IPS DF 6.9 (cell line): ENCODE measurements around the gene MCC.

Experiments used
- DNase-seq: peaks from one replicate; pipeline ENCODE4 v3.0.0-alpha.2; 2013; ENCODE audit warnings: low read depth, low spot score
- H3K27ac ChIP-seq: one replicate; pipeline ENCODE4 v1.5.1; 2013; ENCODE audit warnings: low read length, control low read depth
- H3K27me3 ChIP-seq: 2 replicates; pipeline ENCODE4 v1.6.1; 2013; ENCODE audit warnings: mild to moderate bottlenecking, low read length; ENCODE audit not compliant: control insufficient read depth, insufficient read depth
- H3K36me3 ChIP-seq: 2 replicates; pipeline ENCODE4 v1.6.1; 2013; ENCODE audit warnings: low read length; ENCODE audit not compliant: control insufficient read depth, insufficient read depth
- H3K4me1 ChIP-seq: 2 replicates; pipeline ENCODE4 v1.6.1; 2013; ENCODE audit warnings: low read length; ENCODE audit not compliant: control insufficient read depth, insufficient read depth
- H3K4me3 ChIP-seq: 2 replicates; pipeline ENCODE4 v1.5.1; 2013; ENCODE audit warnings: mild to moderate bottlenecking, low read length
- H3K9me3 ChIP-seq: 2 replicates; pipeline ENCODE4 v1.6.1; 2013; ENCODE audit warnings: low read length, inconsistent platforms; ENCODE audit not compliant: control insufficient read depth, insufficient read depth
- WGBS: extraction: QIAGEN DNeasy Blood & Tissue Kit; methylation state at CpG from one replicate; pipeline ENCODE4 v1.1.7; 2013; ENCODE audit warnings: mixed read lengths, missing lambda C conversion rate; ENCODE audit not compliant: insufficient read length, insufficient coverage; 5-methylcytosine and 5-hydroxymethylcytosine counted together

MCC gene

DNA sequence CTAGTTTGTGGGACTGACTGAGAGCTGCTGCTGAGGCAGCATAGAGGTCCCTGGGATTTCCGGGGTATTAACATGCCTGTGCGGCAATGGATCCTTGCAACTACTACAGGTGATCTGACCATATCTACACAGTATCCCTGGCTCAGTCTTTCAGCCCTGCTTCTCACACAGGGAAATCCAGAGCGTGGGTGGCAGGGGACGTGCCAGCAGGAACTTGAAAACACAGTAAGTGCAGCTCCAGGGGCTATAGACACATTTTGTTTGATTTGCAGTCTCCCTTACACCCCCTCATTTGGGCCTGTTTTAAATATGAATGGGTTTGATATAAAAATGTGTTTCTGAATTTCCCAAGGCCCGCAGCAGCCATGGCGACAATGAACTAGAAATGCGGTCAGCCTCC lies 302.2 kb downstream of the MCC start:
- Histone ChIP-seq H3K4me3 (no peak overlapping the region), H3K36me3 (no peaks in the 10 kb centered on the region), H3K4me1 (peaks cover 4% of the 10 kb centered on the region), H3K27ac (no peak overlapping the region), H3K9me3 (no peaks in the 10 kb centered on the region), H3K27me3 (no peaks in the 10 kb centered on the region)
- DNase-seq: no peak
- WGBS: no CpG with 5 or more reads among the region's 7 CpGs

DNA sequence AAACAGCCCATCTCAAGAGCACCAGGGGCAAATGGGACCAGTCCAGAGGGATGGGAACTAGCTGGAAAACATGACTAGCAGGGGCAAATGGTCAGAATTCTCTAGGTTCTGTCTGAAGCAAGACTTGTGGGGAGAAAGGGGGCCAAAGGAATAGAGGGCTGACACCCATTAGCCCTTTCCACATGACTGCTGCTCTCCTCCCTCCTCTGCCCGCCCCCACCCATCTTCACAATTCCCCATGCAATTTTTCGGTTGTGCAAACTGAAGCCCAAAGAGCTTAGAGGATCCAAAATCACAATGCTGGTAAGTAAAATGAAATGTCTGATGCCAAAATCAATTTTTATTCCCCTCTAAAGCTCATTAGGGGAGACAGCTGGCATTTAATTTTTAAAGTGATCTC lies 304.6 kb downstream of the MCC start:
- DNase-seq: no peak
- no CpG with 5 or more reads among the region's 2 CpGs for WGBS
- H3K27ac ChIP-seq: no peak overlapping the region
- peaks cover 7% of the 10 kb centered on the region for H3K4me1 ChIP-seq
- H3K4me3 ChIP-seq: no peak overlapping the region
- no peaks in the 10 kb centered on the region for H3K27me3 ChIP-seq
- H3K9me3 ChIP-seq: no peaks in the 10 kb centered on the region
- H3K36me3 ChIP-seq: no peaks in the 10 kb centered on the region

DNA sequence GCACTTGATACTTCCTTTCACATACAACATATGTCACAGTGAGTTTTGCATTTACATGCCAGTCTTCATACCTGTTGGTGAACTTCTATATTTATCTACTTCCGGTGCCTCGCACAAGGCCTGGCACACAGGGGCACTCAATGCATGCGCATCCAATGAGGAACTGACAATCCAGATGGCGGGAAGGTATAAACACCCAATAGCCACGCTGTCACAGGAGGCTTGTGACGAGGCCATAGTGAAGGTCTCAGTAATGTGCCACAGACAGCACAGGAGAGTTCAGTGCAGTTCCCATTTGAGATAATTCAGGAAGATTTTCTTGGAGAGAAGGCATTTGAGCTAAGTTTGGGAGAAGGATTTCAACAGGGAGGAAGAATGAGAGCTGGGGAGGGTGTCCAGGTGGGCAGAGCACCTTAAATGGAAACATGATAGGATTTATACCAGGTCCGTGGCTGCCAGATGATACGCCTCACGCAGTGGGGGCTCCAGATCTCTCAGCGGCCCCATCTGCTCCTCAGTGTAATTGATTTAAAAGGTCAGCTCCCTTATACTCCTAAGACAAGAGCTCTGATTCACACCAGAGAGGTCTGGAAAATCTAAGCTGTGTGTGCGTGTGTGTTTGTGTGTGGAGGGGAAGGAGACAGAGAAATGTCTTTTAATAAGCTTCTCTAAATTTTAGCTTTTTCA lies 305.5 kb downstream of the MCC start:
- no peak overlapping the region for H3K27ac ChIP-seq
- H3K4me3 ChIP-seq: no peak overlapping the region
- H3K27me3 ChIP-seq: no peaks in the 10 kb centered on the region
- peaks cover 7% of the 10 kb centered on the region for H3K4me1 ChIP-seq
- no peaks in the 10 kb centered on the region for H3K36me3 ChIP-seq
- DNase-seq: no peak
- no CpG with 5 or more reads among the region's 11 CpGs for WGBS
- no peaks in the 10 kb centered on the region for H3K9me3 ChIP-seq

DNA sequence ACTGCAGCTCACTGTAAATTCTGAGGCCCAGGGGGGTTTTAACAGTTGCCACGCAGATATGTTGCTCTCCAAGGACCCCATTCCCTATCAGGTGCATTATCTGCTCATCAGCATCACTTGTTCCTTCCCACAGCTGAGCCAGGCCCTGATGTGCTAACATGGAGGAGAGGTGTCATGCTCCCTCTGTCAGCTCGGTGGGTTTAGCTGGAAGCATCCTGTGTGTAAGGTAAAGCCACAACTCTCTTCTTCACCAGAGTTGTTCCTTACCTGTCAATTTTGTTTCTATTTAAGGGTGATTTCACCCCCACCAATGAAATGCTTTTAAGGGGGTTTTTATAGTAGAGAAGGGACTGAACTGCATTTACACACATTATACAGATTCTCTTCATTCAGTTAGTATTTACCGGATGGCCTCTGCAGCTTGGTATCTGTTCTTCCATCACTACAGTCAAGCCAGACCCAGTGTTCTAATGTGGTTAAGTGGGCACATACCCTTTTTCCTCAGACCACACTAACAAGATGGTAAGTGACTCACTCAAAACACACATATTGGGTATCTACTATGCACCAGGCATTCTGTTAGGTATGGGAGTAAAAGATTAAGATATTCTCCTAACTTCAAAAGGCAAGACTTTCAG lies 306.3 kb downstream of the MCC start:
- Histone ChIP-seq H3K27me3 (no peaks in the 10 kb centered on the region), H3K27ac (no peak overlapping the region), H3K4me3 (no peak overlapping the region), H3K4me1 (peaks cover 7% of the 10 kb centered on the region), H3K36me3 (no peaks in the 10 kb centered on the region), H3K9me3 (no peaks in the 10 kb centered on the region)
- no peak for DNase-seq
- no CpG with 5 or more reads among the region's 3 CpGs for WGBS

DNA sequence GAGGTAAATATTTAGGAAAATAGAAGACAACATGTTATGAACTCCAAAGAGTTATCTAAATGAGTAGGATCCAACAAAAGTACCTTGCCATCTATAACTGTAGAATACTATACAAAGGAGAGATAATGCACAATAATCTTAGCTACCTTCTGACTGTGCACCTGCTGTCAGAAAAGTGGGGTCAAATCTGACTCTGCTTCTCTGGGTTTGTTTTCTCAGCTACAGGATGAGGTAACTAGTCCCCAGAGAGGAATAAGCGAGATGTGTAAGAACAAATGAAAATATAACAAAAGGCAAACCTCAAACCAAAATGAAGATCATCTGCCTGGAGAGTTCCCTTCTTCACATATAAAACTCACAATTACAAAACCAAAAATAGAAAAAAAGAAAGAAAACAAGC lies 306.8 kb downstream of the MCC start:
- DNase-seq: no peak
- no peaks in the 10 kb centered on the region for H3K27me3 ChIP-seq
- peaks cover 7% of the 10 kb centered on the region for H3K4me1 ChIP-seq
- H3K36me3 ChIP-seq: no peaks in the 10 kb centered on the region
- H3K27ac ChIP-seq: no peak overlapping the region
- no peaks in the 10 kb centered on the region for H3K9me3 ChIP-seq
- no peak overlapping the region for H3K4me3 ChIP-seq
- WGBS: no CpG with 5 or more reads among the region's 1 CpG

DNA sequence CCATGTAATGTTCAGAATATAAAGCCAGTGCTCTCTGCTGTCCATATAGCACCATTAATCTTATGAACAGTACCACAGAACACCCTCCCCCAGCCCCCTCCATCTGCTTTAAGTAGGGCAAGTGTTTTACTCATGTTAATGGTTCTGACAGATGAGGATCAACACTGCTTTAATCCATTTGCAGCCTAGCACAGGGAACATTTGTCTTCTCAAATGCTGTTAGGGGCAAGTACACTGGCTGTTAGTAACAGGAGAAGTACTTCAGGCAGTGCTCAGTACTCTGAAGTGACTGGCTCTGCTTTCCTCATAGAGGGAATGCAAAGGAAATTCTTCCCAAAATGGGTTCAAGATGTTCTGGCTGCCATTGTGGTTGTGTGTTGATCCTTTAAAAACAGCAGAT lies 309.1 kb downstream of the MCC start:
- H3K27ac ChIP-seq: no peak overlapping the region
- H3K4me1 ChIP-seq: peaks cover 5% of the 10 kb centered on the region; the same call in 1 of the 2 replicates
- no peaks in the 10 kb centered on the region for H3K36me3 ChIP-seq
- DNase-seq: no peak
- no peaks in the 10 kb centered on the region for H3K27me3 ChIP-seq
- no peaks in the 10 kb centered on the region for H3K9me3 ChIP-seq
- no peak overlapping the region for H3K4me3 ChIP-seq

DNA sequence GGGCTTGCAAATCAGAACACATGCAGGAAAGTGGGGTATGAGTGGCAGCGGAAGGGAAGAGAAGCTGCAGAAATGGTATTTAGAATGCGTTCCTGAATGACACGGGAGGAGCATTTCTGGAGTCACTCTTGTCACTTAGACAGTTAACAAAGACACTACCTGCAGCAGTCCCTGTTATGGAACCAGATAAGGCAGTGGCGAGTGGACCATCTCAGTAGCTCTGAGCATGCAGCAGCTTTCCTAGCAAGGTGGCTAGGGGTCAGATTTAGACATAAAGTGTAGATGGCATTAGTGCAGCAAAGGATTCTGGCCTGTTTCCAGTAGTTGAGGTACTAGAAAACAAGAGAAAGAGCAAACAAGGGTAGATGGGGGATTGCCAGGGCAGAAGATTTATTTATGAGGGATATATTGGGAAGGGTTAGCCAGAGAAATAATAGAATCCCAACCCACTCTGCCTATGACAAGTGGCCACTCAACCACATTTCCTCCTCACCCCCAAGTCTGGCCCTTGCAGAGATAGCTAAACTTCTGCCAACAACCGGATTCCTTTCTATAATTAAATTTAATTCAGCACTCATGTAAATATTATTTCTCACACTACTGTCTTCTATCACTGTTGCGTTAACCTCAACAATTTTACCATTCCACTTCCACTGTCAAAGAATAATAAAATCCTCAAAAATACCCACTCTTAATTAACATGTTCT lies 310.0 kb downstream of the MCC start:
- 100% methylated on average over 1 of the region's 6 CpGs for WGBS
- H3K9me3 ChIP-seq: no peaks in the 10 kb centered on the region
- no peak overlapping the region for H3K4me3 ChIP-seq
- no peaks in the 10 kb centered on the region for H3K36me3 ChIP-seq
- no peaks in the 10 kb centered on the region for H3K27me3 ChIP-seq
- H3K27ac ChIP-seq: no peak overlapping the region
- H3K4me1 ChIP-seq: peaks cover 3% of the 10 kb centered on the region; the same call in 1 of the 2 replicates
- DNase-seq: no peak

DNA sequence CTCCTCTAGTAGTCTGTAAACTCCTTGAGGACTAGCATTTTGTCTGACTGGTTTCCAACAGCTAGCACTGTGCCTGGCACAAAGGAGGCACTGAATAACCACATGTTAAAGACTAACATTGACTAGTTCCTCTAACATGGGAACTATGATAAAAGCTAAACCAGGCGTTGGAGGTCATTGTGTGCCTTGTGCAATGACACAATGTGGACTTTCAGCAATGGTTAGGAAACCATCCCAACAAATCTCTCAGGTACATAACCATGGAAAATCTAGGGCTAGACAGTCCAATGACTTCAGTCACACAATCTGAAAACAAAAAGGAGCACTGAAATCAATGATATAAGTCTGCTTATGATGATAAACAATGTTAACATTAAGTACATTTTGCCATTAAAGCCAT lies 311.0 kb downstream of the MCC start:
- no peaks in the 10 kb centered on the region for H3K27me3 ChIP-seq
- no peaks in the 10 kb centered on the region for H3K9me3 ChIP-seq
- H3K36me3 ChIP-seq: no peaks in the 10 kb centered on the region
- no CpG with 5 or more reads among the region's 1 CpG for WGBS
- H3K4me1 ChIP-seq: peaks cover 3% of the 10 kb centered on the region; the same call in 1 of the 2 replicates
- H3K4me3 ChIP-seq: no peak overlapping the region
- H3K27ac ChIP-seq: no peak overlapping the region
- no peak for DNase-seq

DNA sequence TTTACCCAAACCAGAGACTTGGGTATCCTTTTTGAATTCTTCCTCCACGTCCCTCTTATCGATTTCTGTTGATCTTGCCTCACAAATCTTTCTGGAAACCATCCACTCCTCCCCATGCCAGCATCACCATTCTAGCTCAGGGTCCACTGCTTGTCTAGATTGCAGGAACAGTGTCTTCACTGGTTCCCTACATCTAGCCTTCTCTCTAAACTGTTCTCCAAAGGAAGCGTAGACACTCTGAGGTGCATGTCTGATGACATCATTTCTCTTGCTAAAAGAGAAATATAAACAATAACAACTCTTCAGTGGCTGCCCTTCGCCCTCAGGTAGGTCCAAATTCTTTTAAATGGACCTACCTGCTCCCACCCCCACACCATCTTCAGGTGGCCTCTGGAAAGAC lies 311.5 kb downstream of the MCC start:
- peaks cover 3% of the 10 kb centered on the region; the same call in 1 of the 2 replicates for H3K4me1 ChIP-seq
- WGBS: no CpG with 5 or more reads among the region's 4 CpGs
- no peaks in the 10 kb centered on the region for H3K9me3 ChIP-seq
- H3K36me3 ChIP-seq: no peaks in the 10 kb centered on the region
- DNase-seq: no peak
- no peak overlapping the region for H3K27ac ChIP-seq
- no peak overlapping the region for H3K4me3 ChIP-seq
- no peaks in the 10 kb centered on the region for H3K27me3 ChIP-seq

DNA sequence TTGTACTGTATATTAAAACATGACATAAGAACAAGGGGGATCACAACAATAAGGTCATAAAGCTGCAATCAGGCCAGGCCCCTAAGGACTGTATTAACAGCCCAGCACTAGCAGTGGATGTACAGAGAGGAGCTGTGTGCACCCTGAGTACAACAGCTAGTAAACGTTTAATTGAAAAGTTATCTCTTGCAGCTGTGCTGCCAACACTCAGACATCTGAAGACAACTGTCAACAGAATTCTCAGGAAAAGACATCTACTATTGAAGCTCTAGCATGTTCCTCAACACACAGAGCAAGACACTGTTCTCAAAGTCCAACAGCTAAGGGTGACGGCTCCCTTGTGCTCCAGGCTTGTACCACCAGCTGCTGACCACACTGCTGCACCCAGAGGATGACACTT lies 312.1 kb downstream of the MCC start:
- Histone ChIP-seq H3K9me3 (no peaks in the 10 kb centered on the region), H3K36me3 (no peaks in the 10 kb centered on the region), H3K4me1 (peaks cover 3% of the 10 kb centered on the region; the same call in 1 of the 2 replicates), H3K4me3 (no peak overlapping the region), H3K27me3 (no peaks in the 10 kb centered on the region), H3K27ac (no peak overlapping the region)
- WGBS: no CpG with 5 or more reads among the region's 2 CpGs
- no peak for DNase-seq
